Stimulated activated naive CD8-positive, alpha-beta T cell treated with anti-CD3 and anti-CD28 coated beads, Interleukin-15, Interleukin-2, amounts not matched to agents 100 ng/mL and 50 ng/mL, for 24 hours (primary cell): ENCODE data around the gene INPP5A.
"Not testable (repeated sequence)": the region's sequence is repeated elsewhere in the genome, so short reads cannot be mapped to it uniquely, and the experiment has no call there.

Experiments
- H3K27ac Mint-ChIP-seq: one replicate; pipeline ENCODE4 v1.8.0; 2021; ENCODE audit warnings: mild to moderate bottlenecking, mixed read lengths
- H3K27me3 Mint-ChIP-seq: one replicate; pipeline ENCODE4 v1.8.0; 2021; ENCODE audit warnings: mixed read lengths
- H3K36me3 Mint-ChIP-seq: one replicate; pipeline ENCODE4 v1.8.0; 2021; ENCODE audit warnings: low read depth, mixed read lengths
- H3K4me1 Mint-ChIP-seq: one replicate; pipeline ENCODE4 v1.8.0; 2021; ENCODE audit warnings: low read depth, mixed read lengths
- H3K4me3 Mint-ChIP-seq: one replicate; pipeline ENCODE4 v1.8.0; 2021; ENCODE audit warnings: mild to moderate bottlenecking, mixed read lengths
- H3K9me3 Mint-ChIP-seq: one replicate; pipeline ENCODE4 v1.8.0; 2021; ENCODE audit warnings: mixed read lengths

Gene INPP5A

DNA sequence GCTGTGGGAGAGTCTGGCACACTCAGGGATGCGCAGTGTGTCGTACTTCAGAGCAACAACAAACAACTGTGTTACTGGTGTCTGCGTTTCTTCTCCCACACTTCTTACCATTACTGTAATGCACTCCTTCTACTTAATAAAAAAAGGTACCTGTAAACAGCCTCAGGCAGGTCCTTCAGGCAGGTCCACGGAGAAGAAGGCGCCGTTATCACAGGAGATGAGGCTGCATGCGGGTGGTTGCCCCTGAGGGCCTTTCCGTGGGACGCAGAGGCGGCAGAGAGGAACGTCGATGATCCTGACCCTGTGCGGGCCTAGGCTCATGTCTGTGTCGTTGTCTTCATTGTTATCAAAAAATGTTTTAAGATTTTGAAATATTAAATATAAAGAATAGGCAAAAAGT is 219.0 kb downstream of the INPP5A start:
- peaks cover 21% of the 10 kb centered on the region for H3K36me3 Mint-ChIP-seq
- no peaks in the 10 kb centered on the region for H3K4me1 Mint-ChIP-seq
- no peak overlapping the region for H3K4me3 Mint-ChIP-seq
- H3K9me3 Mint-ChIP-seq, result peaks cover 7% of the 10 kb centered on the region
- no peaks in the 10 kb centered on the region for H3K27me3 Mint-ChIP-seq
- no peak overlapping the region for H3K27ac Mint-ChIP-seq

DNA sequence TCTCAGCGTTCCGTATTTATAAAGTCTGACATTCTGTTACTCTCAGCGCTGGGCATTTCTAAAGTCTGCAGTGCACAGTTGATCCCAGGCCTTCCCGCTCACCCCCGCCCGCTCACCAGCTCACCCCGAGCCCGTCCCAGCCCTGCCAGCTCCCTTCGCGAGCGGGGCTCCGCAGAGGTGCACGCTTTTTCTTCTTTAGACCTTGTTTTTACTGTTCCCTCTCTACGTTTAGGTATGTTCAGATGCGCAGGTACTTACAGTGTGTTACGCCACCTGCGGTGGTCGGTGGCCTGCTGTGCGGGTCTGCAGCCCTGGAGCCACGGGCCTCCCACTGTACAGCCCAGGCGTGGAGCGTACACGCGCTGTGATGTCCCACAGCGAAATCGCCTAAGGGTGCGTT is 219.6 kb downstream of the INPP5A start:
- peaks cover 21% of the 10 kb centered on the region for H3K36me3 Mint-ChIP-seq
- no peak overlapping the region for H3K4me3 Mint-ChIP-seq
- H3K9me3 Mint-ChIP-seq, result peaks cover 7% of the 10 kb centered on the region
- H3K4me1 Mint-ChIP-seq, result peaks cover 5% of the 10 kb centered on the region
- H3K27ac Mint-ChIP-seq, result no peak overlapping the region
- no peaks in the 10 kb centered on the region for H3K27me3 Mint-ChIP-seq

DNA sequence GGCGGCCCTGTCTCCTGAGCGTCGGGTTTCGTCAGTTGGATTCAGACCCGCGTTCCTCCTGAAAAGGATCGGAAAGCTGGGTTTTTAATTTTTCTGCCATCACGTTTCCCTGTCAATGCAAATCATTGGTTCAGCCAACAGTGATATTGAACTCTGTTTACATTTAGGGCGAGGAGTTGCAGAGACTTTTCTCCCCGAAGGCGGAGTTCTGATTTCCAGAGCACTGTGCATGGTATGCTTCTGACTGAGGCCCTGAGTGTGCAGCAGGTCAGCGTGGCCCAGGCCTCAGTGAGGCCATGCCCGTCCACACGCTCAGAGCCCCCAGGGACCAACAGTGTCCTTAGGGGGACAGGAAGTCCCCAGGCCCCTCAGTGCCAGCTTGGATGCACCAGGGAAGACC is 221.3 kb downstream of the INPP5A start:
- Mint-ChIP-seq H3K9me3 (peaks cover 7% of the 10 kb centered on the region), H3K4me1 (peaks cover 9% of the 10 kb centered on the region), H3K27me3 (no peaks in the 10 kb centered on the region), H3K4me3 (no peak overlapping the region), H3K27ac (no peak overlapping the region), H3K36me3 (peaks cover 21% of the 10 kb centered on the region)

DNA sequence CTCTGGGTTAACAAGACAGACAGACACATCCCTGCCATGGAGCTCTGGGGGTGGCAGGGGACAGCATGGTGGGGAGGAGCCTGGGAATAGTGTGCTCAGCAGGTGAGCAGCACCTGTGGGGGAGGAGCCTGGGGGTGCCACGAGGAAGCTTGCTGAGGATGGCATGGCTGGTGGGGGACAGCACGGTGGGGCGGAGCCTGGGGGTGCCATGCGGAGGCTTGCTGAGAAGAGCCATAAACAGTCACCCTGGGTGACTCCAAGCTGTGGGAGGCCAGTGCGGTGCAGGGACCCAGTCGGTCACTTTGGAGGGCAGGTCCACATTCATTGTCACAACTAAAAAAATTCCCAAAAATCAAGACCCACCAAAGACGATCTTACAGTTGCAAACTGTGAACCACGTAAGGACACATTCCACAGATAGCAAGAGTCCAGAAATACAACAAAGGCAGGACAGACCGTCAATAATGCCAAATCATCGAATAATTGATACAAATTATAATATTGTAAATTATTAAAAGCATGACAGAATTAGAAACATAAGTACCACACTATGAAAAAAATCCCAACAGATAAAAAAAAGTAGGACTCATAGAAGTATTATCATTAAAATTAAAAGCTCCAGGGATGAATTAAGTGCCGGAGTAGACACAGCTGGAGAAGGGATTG is 223.9 kb downstream of the INPP5A start:
- H3K27ac Mint-ChIP-seq, result no peak overlapping the region
- no peaks in the 10 kb centered on the region for H3K27me3 Mint-ChIP-seq
- peaks cover 9% of the 10 kb centered on the region for H3K4me1 Mint-ChIP-seq
- no peaks in the 10 kb centered on the region for H3K9me3 Mint-ChIP-seq
- peaks cover 13% of the 10 kb centered on the region for H3K36me3 Mint-ChIP-seq
- H3K4me3 Mint-ChIP-seq, result no peak overlapping the region

DNA sequence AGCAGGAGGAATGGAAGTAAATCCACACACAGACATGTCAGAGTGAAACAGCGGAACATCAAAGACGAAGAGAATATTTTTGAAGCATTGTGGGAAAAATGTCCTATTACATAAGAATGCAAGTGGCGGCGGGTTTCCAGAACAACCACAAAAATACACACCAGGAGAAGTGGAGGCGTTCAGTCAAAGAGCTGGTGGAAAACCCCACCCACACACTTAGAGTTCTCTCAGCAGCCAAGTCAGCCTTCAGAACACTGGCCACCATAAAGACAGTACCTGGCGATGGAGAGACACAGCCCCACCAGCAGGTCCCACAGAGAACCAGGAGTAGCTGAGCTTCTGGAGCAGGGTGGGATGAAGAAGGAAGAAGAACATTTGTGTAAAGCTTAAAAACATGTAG is 224.7 kb downstream of the INPP5A start:
- Mint-ChIP-seq H3K36me3 (peaks cover 13% of the 10 kb centered on the region), H3K27ac (no peak overlapping the region), H3K4me1 (peaks cover 9% of the 10 kb centered on the region), H3K4me3 (no peak overlapping the region), H3K27me3 (no peaks in the 10 kb centered on the region), H3K9me3 (no peaks in the 10 kb centered on the region)

DNA sequence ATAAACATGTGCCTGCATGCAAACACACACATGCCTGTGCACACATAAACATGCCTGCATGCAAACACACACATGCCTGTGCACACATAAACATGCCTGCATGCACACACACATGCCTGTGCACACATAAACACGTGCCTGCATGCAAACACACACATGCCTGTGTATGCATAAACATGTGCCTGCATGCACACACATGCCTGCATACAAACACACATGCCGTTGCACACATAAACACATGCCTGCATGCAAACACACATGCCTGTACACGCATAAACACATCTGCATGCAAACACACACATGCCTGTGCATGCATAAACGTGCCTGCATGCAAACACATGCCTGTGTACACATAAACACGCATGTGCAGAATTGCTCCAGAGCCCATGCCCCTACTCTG is 226.0 kb downstream of the INPP5A start:
- Mint-ChIP-seq H3K9me3 (no peaks in the 10 kb centered on the region), H3K27me3 (no peaks in the 10 kb centered on the region), H3K4me3 (no peak overlapping the region), H3K27ac (no peak overlapping the region), H3K4me1 (peaks cover 9% of the 10 kb centered on the region), H3K36me3 (peaks cover 16% of the 10 kb centered on the region)

DNA sequence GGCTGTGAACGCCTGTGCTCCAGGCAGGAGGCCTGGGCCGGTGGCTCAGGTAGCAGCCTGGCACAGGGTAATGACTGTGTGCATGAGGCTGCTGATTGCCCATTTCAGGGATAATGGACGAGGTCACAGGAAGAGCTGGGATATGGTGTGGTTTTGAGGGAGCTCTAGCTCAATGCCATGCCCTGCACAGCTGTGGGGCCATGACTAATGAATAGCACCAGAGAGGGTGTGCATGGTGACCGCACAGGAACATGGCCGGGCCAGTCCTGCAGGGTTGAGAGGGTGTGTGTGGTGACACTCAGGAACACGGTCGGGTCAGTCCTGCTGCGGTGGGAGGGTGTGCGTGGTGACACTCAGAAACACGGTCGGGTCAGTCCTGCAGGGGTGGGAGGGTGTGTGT is 226.5 kb downstream of the INPP5A start:
- Mint-ChIP-seq H3K27ac (no peak overlapping the region), H3K36me3 (peaks cover 22% of the 10 kb centered on the region), H3K4me3 (no peak overlapping the region), H3K9me3 (no peaks in the 10 kb centered on the region), H3K4me1 (peaks cover 9% of the 10 kb centered on the region), H3K27me3 (no peaks in the 10 kb centered on the region)

DNA sequence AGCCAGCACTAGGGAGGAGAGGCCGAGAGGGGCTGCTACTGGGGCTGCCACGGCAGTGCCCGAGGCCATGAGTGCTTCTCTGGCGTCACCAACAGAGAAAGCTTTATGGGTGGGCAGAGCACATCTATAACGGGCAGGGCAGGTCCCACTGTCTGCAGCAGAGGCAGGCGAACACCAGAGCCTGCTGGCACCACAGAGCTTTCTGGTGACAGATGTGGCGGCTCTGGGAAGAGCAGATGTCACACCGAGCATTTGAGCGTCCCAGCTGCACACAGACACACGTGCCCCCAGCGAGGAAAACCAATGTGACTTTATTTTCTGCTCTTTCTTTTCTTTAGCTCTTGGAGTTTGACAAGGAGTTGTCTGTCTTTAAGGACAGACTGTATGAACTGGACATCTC is 227.8 kb downstream of the INPP5A start:
- Mint-ChIP-seq H3K27me3 (no peaks in the 10 kb centered on the region), H3K27ac (no peak overlapping the region), H3K9me3 (no peaks in the 10 kb centered on the region), H3K36me3 (peaks cover 27% of the 10 kb centered on the region), H3K4me1 (peaks cover 9% of the 10 kb centered on the region), H3K4me3 (no peak overlapping the region)

DNA sequence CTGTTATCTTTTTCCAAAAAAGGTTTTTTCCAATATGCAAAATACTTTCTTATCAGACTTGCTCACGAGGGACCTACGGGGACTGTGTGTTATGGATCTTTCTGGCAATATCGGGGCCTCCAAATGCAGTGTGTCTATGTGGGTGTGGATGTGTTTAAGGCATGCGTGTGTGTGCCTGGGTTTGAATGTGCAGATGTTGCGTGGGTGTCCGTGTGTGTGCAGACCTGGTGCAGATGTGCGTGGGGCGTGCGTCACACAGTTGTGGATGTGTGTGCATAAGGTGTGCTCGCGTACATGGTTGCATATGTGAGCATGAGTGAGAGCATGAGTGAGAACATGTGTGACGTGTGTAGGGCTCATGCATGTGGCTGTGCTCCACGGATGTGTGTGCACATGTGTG is 228.7 kb downstream of the INPP5A start:
- peaks cover 9% of the 10 kb centered on the region for H3K4me1 Mint-ChIP-seq
- peaks cover 28% of the 10 kb centered on the region for H3K36me3 Mint-ChIP-seq
- H3K27ac Mint-ChIP-seq, result no peak overlapping the region
- no peaks in the 10 kb centered on the region for H3K27me3 Mint-ChIP-seq
- H3K4me3 Mint-ChIP-seq, result no peak overlapping the region
- H3K9me3 Mint-ChIP-seq, result no peaks in the 10 kb centered on the region

DNA sequence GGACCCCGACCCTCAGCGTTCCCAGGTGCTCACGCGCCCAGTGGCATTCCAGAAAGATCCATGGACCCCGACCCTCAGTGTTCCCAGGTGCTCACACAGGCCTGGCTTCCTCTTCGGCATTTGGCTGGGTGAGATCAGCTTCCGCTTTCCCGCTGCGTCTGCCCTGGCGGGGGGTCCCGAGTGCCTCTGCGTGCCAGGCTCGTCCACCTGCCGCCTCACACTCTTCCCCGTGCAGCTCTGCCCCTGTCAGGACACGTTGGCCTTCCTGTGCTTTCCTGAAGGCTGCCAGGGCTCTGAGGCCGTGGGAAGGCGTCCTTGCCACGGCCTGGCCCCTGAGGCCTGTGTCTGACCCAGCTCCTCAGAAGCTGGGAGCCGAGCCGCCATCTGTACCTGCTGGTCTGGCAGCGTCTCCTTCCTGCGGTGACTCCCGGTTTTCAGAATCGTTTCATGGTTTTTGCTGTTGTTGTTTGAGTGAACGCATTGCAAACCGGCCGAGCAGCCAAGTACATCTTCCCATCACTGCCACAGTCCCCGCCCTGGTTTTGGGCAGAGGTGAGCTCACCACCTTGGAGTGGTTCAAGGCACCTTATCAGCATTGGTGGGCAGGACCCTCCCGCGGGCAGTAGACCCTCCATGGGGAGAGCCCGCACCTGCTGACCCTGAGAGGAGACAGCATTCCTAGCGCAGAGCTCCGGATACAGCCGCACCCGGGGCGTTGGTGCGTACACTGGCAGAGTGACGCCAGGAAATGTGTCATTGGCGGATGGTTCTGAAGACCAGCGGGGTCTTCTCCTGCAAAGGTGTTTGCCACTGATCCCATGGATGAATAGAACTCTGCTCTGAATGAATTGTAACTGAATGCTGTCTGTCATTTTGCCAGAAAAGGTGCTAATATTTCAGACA is 231.0 kb downstream of the INPP5A start:
- peaks cover 28% of the 10 kb centered on the region for H3K36me3 Mint-ChIP-seq
- H3K9me3 Mint-ChIP-seq, result no peaks in the 10 kb centered on the region
- H3K27ac Mint-ChIP-seq, result no peak overlapping the region
- H3K4me1 Mint-ChIP-seq, result no peaks in the 10 kb centered on the region
- no peaks in the 10 kb centered on the region for H3K27me3 Mint-ChIP-seq
- H3K4me3 Mint-ChIP-seq, result no peak overlapping the region

DNA sequence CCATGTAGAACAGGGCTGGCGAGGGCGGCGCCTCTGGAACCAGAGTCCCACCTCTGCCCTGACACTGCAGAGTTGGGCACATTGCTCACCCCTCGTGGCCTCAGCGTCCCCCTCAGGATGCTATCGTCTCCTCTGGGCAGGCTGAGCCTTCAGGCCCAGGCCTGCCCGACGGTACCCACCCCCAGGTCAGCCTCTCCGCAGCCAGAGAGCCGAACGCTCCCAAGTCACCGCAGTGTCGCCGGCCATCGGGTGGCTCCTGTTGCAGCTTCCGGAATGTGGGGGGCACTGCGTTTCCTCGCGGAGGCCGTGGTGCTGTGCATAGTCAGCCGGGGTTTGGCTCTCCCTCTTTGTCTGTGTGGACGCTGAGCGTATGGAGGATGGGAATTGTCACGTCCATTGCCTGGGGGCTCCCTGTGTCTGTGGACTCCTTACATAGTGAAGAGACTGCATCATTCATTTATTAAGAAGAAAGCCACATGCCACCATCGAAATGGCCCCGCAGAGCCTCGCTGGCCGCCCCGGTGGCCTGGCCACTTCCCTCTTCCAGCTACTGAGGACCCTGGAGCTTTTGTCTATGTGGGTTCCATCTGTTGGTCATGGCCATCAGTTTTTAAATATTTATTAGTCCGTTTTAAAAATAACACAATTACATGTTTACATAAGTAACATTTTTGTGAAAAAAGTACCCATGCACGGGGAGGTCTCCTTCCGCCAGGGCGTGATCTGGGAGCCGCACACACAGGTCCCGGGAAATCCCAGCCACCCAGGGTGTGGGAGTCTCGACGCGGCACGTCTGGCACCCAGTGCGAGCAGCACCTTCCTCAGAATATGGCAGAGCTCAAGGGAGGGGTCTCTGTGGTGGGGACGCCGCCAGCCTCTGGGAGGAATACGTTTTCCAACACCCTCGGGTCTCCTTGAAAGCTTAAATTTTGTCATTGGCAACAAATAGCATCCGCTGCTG is 232.8 kb downstream of the INPP5A start:
- Mint-ChIP-seq H3K27me3 (no peaks in the 10 kb centered on the region), H3K4me1 (no peaks in the 10 kb centered on the region), H3K36me3 (peaks cover 24% of the 10 kb centered on the region), H3K4me3 (no peak overlapping the region), H3K9me3 (no peaks in the 10 kb centered on the region), H3K27ac (no peak overlapping the region)

DNA sequence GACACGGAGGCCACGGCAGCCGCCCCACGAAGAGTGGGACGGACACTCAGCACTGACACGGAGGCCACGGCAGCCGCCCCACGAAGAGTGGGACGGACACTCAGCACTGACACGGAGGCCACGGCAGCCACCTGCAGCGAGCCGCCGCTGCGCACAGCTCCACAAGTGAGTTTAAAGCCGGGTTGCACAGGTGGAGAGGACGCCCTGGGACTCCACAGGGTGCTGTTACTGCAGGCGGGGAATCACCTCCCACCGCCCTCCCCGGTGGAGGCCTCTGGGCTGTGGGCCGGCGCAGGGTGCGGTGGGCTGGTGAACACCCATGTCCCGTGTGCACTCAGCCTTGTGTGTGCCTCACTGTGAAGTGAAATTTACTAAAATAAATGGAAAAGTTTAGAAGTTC is 235.2 kb downstream of the INPP5A start:
- not testable (repeated sequence) for H3K9me3 Mint-ChIP-seq, H3K27ac Mint-ChIP-seq, H3K4me1 Mint-ChIP-seq, H3K27me3 Mint-ChIP-seq, H3K4me3 Mint-ChIP-seq
- peaks cover 17% of the 10 kb centered on the region for H3K36me3 Mint-ChIP-seq

DNA sequence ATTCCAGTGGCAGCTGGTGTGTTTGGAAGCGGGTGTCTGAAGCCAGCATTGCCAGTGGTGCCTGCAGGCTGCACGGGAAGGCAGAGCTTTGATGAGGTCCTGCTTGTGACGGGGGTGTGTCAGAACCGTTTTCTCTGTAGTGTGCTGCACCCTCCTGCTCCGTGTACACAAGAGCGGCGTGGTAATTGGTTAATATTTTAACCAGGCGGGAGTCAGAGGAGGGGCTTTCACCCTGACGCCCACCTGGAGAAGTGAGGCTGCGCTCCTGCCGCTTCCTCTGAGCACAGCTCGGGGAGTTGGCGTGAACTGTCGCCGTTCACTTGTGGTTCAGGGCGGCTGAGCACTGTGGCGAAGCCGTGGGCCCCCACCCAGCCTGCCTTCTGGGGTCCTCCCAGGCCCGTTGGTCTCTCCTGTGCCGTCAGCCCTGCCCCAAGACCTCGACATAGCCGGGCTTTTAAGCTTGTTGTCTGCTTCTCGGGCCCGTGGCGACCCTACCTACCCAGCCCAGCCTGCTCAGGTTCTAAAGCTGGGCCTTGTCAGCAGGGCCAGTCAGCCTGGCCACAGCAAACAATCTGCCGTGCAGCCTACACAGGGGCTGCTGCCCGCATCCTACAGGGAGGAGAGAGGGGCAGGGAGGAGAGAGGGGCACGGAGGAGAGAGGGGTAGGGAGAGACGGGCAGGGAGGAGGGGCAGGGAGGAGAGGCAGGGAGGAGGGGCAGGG is 236.8 kb downstream of the INPP5A start:
- Mint-ChIP-seq H3K4me1 (no peaks in the 10 kb centered on the region), H3K4me3 (no peak overlapping the region), H3K27me3 (no peaks in the 10 kb centered on the region), H3K27ac (no peak overlapping the region), H3K9me3 (no peaks in the 10 kb centered on the region), H3K36me3 (peaks cover 4% of the 10 kb centered on the region)
